ENCODE data around the gene DAAM1. TPM values are rescaled to one million over a fixed set of nuclear protein-coding genes. Genes with fewer than 3 reads are reported as not detected.

The DAAM1 gene
- total RNA-seq, 1 donor from 2014 or later: 232 TPM

DNA sequence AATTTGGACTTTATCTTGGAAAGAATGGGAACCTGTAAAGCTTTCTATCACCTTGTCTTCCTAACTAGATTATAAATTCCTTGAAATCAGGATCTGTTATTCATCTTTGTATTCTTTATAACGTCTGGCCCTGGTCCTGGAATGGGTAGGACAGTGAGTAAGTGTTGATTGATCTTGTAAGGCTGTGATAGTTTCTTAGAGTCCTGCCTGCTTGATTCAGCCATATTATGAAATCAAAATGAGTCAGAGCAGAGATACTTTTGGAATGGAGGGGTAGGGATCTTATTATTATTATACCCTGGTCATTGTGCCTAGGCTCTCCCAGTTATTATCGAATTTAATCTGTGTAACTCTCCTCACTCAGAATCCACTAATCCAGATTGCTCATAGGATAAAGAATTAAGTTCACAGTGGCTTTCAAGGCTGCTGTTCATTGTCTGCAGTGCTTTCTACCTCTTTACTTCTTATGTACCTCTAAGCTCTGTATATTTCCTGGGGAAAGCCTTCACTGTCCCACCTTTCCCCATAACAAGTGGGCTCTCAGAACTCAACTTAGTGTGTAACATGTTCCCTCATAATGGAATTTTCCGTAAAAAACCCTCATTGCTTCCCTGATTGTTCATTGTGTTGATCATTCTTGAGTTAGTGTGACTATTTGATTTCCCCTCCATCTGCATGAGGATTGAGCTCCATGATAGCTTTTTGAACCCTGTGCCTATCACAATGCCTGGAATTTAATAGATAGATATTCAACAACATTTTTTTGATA lies 93.3 kb downstream of the DAAM1 start:
- FAIRE-seq (no peak), DNase-seq (ENCODE audit: low spot score in 2 of 2) (no peak)

GRCh38 chr14:59282378-59282765 lies 93.9 kb downstream of the DAAM1 start:
- FAIRE-seq (no peak), DNase-seq (ENCODE audit: low spot score in 2 of 2) (no peak)

DNA sequence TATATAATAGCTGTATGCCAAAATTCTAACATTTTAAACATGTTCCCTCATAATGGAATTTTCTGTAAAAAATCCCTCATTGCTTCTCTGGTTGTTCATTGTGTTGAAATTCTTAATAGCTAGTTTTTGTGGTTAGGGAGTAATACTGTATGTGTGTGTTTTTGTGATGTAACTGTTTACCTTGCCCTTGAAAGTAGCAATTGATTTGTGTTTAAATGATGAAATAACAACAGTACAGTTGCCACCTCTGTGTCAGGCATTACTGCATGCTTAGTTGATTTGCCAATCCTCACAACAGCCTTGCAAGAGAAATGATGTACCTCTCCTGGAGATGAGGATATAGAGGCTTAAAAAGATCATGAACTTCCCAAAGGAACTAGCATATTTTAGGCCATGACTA lies 94.9 kb downstream of the DAAM1 start:
- FAIRE-seq (no peak), DNase-seq (ENCODE audit: low spot score in 2 of 2) (no peak)

GRCh38 chr14:59284059-59284458 lies 95.6 kb downstream of the DAAM1 start:
- DNase-seq (ENCODE audit: low spot score in 2 of 2) (no peak), FAIRE-seq (no peak)

- FAIRE-seq (no peak), DNase-seq (ENCODE audit: low spot score in 2 of 2) (no peak)
Measured at GRCh38 chr14:59292028-59292427, 103.6 kb downstream of the DAAM1 start.

DNA sequence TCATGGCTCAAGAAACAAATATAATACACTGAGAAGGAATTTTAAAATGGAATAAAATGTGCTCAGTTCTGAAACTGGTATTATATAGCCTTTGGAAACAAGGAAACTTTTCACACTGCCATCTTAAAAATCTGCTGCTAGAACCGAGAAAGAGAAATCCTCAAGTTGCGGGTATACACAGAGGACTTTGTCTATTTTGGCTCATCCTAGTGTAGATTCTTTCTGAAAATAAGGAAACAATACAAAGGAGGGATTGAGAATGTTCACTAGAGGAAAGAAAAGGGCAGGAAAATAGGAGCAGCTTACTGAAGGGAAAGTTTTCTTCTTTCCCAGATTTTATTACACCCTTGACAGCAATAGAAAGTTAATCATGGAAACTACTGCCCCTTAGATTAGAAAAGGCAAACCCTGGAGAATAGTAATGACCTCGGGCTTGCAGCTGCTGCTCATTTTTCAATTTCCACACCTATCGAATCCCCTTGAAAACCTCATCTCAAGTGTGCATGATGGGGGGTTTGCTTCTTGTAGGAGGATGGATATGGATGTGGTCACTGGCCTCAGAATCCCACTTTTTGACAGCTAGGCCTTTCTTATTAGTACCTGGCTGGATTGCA lies 104.6 kb downstream of the DAAM1 start:
- no peak for FAIRE-seq
- DNase-seq (ENCODE audit: low spot score in 2 of 2): no peak

DNA sequence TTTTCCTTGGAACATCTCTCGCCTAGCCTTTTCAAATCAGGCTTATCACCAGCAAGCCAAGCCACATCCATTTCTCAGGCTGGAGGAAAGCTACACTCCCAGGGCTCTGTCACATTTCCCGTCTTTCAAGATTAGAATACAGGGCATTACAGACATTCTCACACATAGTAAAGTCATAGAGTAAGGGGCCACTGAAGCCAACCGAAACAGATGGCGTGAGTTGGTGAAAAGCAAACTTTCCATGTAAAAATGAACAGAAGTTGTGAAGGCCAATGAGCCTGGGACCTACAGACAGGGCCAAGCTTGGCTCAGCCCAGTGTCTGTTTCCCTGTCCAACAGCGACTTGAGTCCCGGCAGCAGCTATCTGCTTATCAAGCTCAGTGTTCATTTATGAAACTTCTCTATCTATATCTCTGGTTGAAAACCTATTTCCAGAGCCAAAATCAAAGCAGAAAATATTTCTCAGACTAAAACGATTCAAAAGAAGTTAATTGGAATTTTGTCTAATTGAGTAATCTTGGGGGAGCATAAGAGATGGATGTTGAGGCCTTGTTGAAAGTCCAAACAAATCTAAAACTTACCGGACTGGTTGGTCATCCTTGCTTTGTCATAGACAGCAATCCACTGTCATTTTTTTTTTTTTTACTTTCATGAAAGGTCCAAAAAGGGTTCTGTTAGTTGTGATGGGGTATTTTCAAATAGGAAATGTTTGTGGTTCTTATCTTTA lies 105.6 kb downstream of the DAAM1 start:
- DNase-seq (ENCODE audit: low spot score in 2 of 2) (no peak), FAIRE-seq (no peak)

DNA sequence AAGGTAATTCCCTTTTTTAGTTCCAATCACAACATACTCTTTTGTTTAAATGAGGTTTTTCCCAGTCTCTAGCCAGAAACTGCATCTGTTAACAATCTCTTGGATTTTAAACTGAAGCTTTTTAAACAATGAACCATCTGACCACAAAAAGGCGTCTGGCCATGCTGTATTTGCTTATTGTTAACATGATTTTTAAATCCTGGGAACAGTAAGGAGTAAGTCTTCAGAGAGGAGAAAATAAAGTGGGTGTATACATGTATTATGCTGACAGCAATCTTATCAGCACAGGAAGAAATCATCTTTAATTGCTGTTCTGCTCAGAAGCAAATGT lies 106.2 kb downstream of the DAAM1 start:
- DNase-seq (ENCODE audit: low spot score in 2 of 2) (no peak), FAIRE-seq (no peak)

GRCh38 chr14:59295951-59296350 lies 107.5 kb downstream of the DAAM1 start:
- DNase-seq (ENCODE audit: low spot score in 2 of 2): no peak
- FAIRE-seq: no peak

DNA sequence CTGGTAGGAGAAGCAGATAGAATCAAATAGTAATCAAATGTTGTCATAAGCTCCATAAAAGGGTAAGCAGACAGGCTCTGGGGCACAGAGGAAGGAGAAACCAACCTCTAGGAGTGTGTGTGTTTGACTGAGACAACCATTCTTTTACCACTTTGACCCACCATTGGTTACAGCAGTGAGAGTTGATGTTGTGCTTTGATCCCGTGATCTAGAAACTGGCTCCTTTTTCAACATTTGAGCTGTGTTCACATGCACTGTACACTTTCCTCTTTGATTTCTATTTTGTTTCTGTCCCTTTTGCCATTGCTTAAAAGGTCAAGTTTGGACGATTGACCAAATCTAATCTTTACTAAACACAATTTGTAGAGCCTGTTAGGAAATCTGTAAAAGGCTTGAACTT lies 108.0 kb downstream of the DAAM1 start:
- FAIRE-seq (no peak), DNase-seq (ENCODE audit: low spot score in 2 of 2) (no peak)

DNA sequence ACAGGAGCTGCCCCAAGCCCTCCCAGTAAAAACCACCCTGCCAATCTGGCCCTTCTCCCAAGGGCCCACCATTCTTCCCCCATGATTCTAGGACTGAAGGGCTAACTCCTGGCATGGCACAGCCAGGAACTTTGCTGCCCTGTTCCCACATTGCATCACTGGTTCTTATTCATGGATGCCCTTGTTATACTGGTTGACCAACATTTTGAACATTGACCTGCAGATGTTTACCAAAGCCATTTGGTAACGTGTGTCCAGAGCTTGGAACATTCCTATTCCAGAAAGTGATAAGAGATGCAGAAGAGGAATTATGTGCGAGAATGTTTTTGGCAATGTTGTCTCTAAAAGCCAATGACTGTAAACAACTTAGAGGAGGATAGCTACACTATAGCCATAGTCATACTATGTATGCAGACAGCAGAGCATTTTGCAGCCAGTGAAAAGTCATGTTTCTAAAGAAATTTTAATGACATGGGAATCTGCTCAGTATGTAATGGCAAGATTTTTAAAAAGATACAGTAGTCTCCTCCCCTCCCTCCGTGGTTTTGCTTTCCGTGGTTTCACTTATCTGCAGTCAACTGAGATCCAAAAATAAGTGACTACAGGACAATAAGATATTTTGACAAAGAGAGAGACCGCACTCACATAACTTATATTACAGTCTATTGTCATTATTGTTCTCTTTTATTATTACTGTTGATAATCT lies 108.8 kb downstream of the DAAM1 start:
- DNase-seq (ENCODE audit: low spot score in 2 of 2) (no peak), FAIRE-seq (no peak)

DNA sequence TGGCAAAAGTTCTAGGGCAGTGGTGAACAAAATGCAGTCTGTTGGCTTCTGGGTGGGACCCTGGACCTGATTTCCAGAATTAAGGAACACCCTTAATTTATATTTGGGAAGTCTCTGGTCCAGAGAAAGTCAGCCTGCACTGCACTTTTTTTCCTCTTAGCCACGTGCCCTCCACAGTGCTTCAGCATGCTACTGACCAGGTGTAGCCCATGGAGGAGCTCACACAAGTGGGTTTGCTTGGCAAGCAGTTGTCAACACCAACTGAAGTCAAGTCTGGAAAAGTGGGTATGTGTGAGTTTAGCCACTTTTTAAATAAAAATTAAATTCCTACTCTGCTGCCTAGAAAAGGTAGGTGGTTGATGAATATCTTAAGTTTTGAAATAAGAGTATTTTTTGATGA lies 111.3 kb downstream of the DAAM1 start:
- DNase-seq (ENCODE audit: low spot score in 2 of 2) (no peak), FAIRE-seq (no peak)

GRCh38 chr14:59301354-59301753 lies 112.9 kb downstream of the DAAM1 start:
- FAIRE-seq (no peak), DNase-seq (ENCODE audit: low spot score in 2 of 2) (no peak)

DNA sequence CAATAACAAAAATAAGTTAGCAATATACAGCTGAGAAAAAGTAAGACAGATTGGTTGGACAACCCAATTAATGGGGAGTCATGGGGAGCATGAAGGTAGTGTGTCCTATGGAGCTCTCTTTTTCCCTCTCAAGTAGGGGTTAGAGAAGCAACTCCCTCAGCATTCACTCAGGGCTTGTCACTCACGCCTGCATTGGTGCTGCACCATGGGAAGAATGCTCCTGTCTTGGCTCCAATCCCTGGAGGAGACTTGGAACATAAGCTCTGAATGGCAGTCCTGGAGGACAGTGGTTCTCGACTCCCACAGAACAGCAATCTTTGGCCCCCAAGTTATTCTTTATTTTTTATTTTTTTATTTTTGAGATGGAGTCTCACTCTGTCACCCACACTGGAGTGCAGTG lies 113.8 kb downstream of the DAAM1 start:
- no peak for FAIRE-seq

DNA sequence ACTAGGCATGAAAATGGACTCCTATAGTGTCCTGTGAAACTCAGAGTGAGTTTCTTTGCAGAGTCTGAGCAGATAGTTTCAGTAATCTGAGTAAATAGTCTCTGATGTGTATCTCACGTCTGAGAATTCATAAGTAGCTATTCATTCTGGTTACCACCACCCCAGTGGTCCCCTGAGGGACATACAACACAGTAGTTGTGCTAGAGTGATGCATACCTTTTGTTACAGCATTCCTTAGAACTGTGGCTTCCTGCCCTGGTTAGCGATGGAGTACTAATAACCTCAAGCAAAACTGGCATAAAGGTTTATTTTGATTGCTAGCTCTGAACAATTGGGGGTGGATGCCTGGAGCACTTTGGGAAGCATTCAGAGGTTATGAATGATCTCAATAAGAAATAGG lies 114.7 kb downstream of the DAAM1 start:
- DNase-seq (ENCODE audit: low spot score in 2 of 2) (no peak), FAIRE-seq (no peak)

More for the DNA sequence above, 113.8 kb downstream of the DAAM1 start:
- DNase-seq (ENCODE audit: low spot score in 2 of 2): no peak

- no peak for FAIRE-seq
Measured at GRCh38 chr14:59305231-59305630, 116.8 kb downstream of the DAAM1 start.

GRCh38 chr14:59305836-59306555 lies 117.5 kb downstream of the DAAM1 start:
- FAIRE-seq (no peak), DNase-seq (ENCODE audit: low spot score in 2 of 2) (no peak)

More at GRCh38 chr14:59305231-59305630, 116.8 kb downstream of the DAAM1 start:
- no peak for DNase-seq (ENCODE audit: low spot score in 2 of 2)

DNA sequence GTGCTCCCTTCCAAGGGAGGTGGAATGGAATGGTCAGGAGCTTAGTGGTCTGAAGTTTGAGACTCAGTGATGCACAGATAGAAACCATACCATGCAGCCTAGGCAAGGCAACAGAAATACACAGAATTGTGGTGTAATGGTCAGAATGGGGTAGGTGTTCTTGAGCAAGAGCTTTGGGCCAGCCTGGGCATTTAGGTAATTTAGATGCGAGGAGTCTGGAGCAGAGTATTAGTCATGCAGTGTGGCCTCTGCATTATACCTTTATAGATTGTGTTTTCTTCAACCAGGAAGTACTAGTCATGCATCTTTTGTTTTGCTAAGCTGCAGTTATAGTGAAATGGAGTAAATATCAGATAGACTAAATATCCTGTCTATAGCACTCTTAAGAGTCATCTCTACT lies 118.3 kb downstream of the DAAM1 start:
- DNase-seq (ENCODE audit: low spot score in 2 of 2) (no peak), FAIRE-seq (no peak)

- no peak for DNase-seq (ENCODE audit: low spot score in 2 of 2)
- no peak for FAIRE-seq
Measured at GRCh38 chr14:59308086-59308485, 119.6 kb downstream of the DAAM1 start.

DNA sequence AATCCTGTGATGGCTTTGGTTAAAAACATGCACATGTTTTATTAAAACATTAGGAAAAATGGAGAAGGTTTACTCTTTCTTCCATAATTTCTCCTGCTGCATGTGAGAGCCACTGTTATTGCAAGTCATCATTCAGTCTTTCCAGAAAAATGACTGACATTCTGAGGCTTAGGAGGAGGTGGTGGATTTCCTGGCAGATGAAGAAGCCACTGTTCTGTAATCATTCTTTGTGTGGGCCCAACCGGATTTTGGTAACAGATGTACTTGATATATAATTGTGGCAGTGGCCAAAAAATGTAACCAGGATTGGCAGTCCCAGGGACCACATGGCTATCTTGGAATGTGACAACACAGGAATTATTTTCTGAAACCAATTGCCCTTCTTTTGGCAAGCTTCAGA lies 120.2 kb downstream of the DAAM1 start:
- DNase-seq (ENCODE audit: low spot score in 2 of 2) (no peak), FAIRE-seq (no peak)
